K562 (cell line): ENCODE results near the gene CNMD. TPM values are rescaled to one million over a fixed set of nuclear protein-coding genes. Genes with fewer than 3 reads are reported as not detected.
A peak's percentile ranks its signal among the peaks of the same experiment; 100 is the strongest.

Experiments
- ATAC-seq: fragments of 200-7000 bp; cut with Tn5 transposase; 3 replicates; pipeline ENCODE4 v1.9.1; 2020; ENCODE audit warnings: moderate library complexity
- BruUV-seq: library from RNA; stranded (reverse); fragments of 400-500 nt; replicated peaks from 2 replicates; lab custom pipeline; 2021; lab: Mats Ljungman, UMichigan
- CTCF ChIA-PET: fragments of 300-600 bp; formaldehyde crosslinking; extraction: SDS; loops from one replicate; lab custom pipeline; 2021; ENCODE audit warnings: low intra/inter-chr PET ratio; lab: Yijun Ruan, JAX
- POLR2A ChIA-PET: fragments of 300-600, 350-650 bp; sonication (Branson Sonifier 250); formaldehyde crosslinking; extraction: SDS; loops from one replicate; lab custom pipeline; 2021; ENCODE audit warnings: antibody characterized with exemption, inconsistent platforms; lab: Yijun Ruan, JAX
- DNase-seq, 4 experiments: peaks; one replicate each; pipeline versions ENCODE4 v3.0.0 to v3.0.0-alpha.2; 2011 to 2018; ENCODE audit warnings: low spot score in 3 of 4, mixed read lengths in 3 of 4; ENCODE audit errors: extremely low read depth in 1 of 4
- FAIRE-seq: peaks from 2 replicates; lab custom pipeline; 2011; peaks lifted over from hg19 to GRCh38; lab: Jason Lieb, UNC
- H2AFZ ChIP-seq: 2 replicates; pipeline ENCODE4 v1.6.0; 2011; ENCODE audit warnings: low read depth, low read length, control low read depth, inconsistent platforms
- H3K27ac ChIP-seq: fragments of 200-600 bp; 3 replicates; pipeline ENCODE4 v1.8.0; 2011; ENCODE audit warnings: low read depth, mild to moderate bottlenecking, control low read depth, inconsistent platforms, low read length, moderate library complexity, mixed read lengths; ENCODE audit errors: extremely low read depth
- H3K27me3 ChIP-seq, 2 experiments: fragments of 300-600 bp in 1 of 2; 2 replicates in 1 of 2; 3 replicates in 1 of 2; pipeline versions ENCODE4 v1.6.0 to v1.8.0; 2011; ENCODE audit warnings: inconsistent platforms in 2 of 2, low read length in 2 of 2, mild to moderate bottlenecking in 1 of 2, mixed read lengths in 1 of 2, moderate library complexity in 1 of 2; ENCODE audit not compliant: control insufficient read depth in 2 of 2, insufficient read depth in 2 of 2
- H3K36me3 ChIP-seq: fragments of 300-600 bp; 3 replicates; pipeline ENCODE4 v1.8.0; 2011; ENCODE audit warnings: mild to moderate bottlenecking, low read length, inconsistent platforms; ENCODE audit not compliant: control insufficient read depth, insufficient read depth
- H3K4me1 ChIP-seq, 2 experiments: fragments of 200-600 bp in 1 of 2; replicated peaks in 1 of 2; 2 replicates in 1 of 2; 3 replicates in 1 of 2; pipeline versions ENCODE4 v1.5.1 to v1.8.0; 2011; ENCODE audit warnings: inconsistent platforms in 2 of 2, low read length in 2 of 2, mild to moderate bottlenecking in 1 of 2, mixed read lengths in 1 of 2, moderate library complexity in 1 of 2; ENCODE audit not compliant: control insufficient read depth in 2 of 2, insufficient read depth in 2 of 2
- H3K4me2 ChIP-seq: 2 replicates; pipeline ENCODE4 v1.6.1; 2011; ENCODE audit warnings: low read length, control low read depth, inconsistent platforms, mixed read lengths; ENCODE audit not compliant: insufficient read depth
- H3K4me3 ChIP-seq: fragments of 200-600 bp; sonication (generic), shearing (Covaris generic); 2 replicates; pipeline ENCODE4 v1.5.1; 2016; ENCODE audit warnings: control low read depth, inconsistent platforms
- H3K79me2 ChIP-seq: fragments of 200-600 bp; 3 replicates; pipeline ENCODE4 v1.8.0; 2011; ENCODE audit warnings: low read length, inconsistent platforms; ENCODE audit not compliant: control insufficient read depth, insufficient read depth
- H3K9ac ChIP-seq, 2 experiments: 2 replicates each; pipeline versions ENCODE4 v1.6.0 to v1.6.1; 2011; ENCODE audit warnings: low read depth in 2 of 2, low read length in 2 of 2, control low read depth in 1 of 2, inconsistent platforms in 1 of 2, mild to moderate bottlenecking in 1 of 2, mixed read lengths in 1 of 2; ENCODE audit not compliant: insufficient read depth in 1 of 2
- H3K9me1 ChIP-seq: one replicate; pipeline ENCODE4 v1.6.0; 2011; ENCODE audit warnings: inconsistent platforms, mild to moderate bottlenecking, low read length, moderate library complexity; ENCODE audit not compliant: control insufficient read depth, insufficient read depth
- H3K9me3 ChIP-seq: replicated peaks from 2 replicates; pipeline ENCODE4 v1.5.1; 2011; ENCODE audit warnings: low read depth, low read length, inconsistent platforms; ENCODE audit not compliant: control insufficient read depth, insufficient read depth
- H4K20me1 ChIP-seq: replicated peaks from 2 replicates; pipeline ENCODE4 v1.6.1; 2011; ENCODE audit warnings: low read length, inconsistent platforms, mixed read lengths; ENCODE audit not compliant: control insufficient read depth, insufficient read depth
- CHAMP1 ChIP-seq: fragments of 450-650 bp; IDR thresholded peaks from 2 replicates; pipeline ENCODE4 v1.6.1; 2016; ENCODE audit warnings: mild to moderate bottlenecking
- CSDE1 ChIP-seq, 2 experiments: fragments of 450-650 bp; IDR thresholded peaks; 2 replicates each; pipeline ENCODE4 v1.6.1; 2016; ENCODE audit warnings: mild to moderate bottlenecking in 1 of 2
- E2F8 ChIP-seq: fragments of 450-650 bp; IDR thresholded peaks from 2 replicates; pipeline ENCODE4 v1.7.1; 2018; ENCODE audit warnings: mild to moderate bottlenecking, low read depth; ENCODE audit not compliant: partially characterized antibody
- JUNB ChIP-seq: fragments of 450-650 bp; formaldehyde crosslinking; conservative IDR thresholded peaks from 2 replicates; pipeline ENCODE4 v1.4.0; 2020; ENCODE audit warnings: mild to moderate bottlenecking
- L3MBTL2 ChIP-seq: fragments of 450-650 bp; IDR thresholded peaks from 2 replicates; pipeline ENCODE4 v1.6.1; 2016; ENCODE audit warnings: mild to moderate bottlenecking, moderate library complexity
- MAFG ChIP-seq: fragments of 450-650 bp; conservative IDR thresholded peaks from 2 replicates; pipeline ENCODE4 v1.6.1; 2016; ENCODE audit warnings: missing genetic modification characterization, missing compliant biosample characterization
- NR2C1 ChIP-seq, 2 experiments: fragments of 450-650 bp; IDR thresholded peaks; 2 replicates each; pipeline ENCODE4 v1.6.1; 2017; ENCODE audit warnings: mild to moderate bottlenecking in 2 of 2, antibody characterized with exemption in 1 of 2, inconsistent platforms in 1 of 2, missing compliant biosample characterization in 1 of 2, missing genetic modification characterization in 1 of 2
- RBM34 ChIP-seq: fragments of 200-400 bp; formaldehyde crosslinking; IDR thresholded peaks from 2 replicates; pipeline ENCODE4 v1.6.1; 2018; ENCODE audit warnings: low read length, borderline replicate concordance; ENCODE audit not compliant: insufficient read depth
- SAFB2 ChIP-seq: fragments of 200-400 bp; formaldehyde crosslinking; IDR thresholded peaks from 2 replicates; pipeline ENCODE4 v1.6.1; 2018; ENCODE audit warnings: borderline replicate concordance, low read length, low read depth, moderate library complexity; ENCODE audit not compliant: severe bottlenecking
- SAP30 ChIP-seq: fragments of 200-600 bp; sonication (generic); IDR thresholded peaks from 2 replicates; pipeline ENCODE4 v1.6.1; 2012; ENCODE audit warnings: borderline replicate concordance, low read depth, mild to moderate bottlenecking, moderate library complexity, low read length, control low read depth, inconsistent platforms; ENCODE audit not compliant: insufficient read depth, poor library complexity, severe bottlenecking
- WGBS: fragments of 100-300 bp; shearing (Covaris generic); methylation state at CpG from one replicate; pipeline ENCODE4 v1.1.6; 2016; ENCODE audit warnings: low coverage, mixed read lengths; ENCODE audit not compliant: insufficient coverage; ENCODE audit errors: missing lambda C conversion rate; 5-methylcytosine and 5-hydroxymethylcytosine counted together
- in situ Hi-C: fragments of 300-500 bp; cut with MboI; formaldehyde crosslinking; loops from 4 replicates; pipeline ENCODE4 v1.15.0; 2018; ENCODE audit warnings: inconsistent platforms, mixed read lengths
- intact Hi-C: fragments of 100-400 bp; cut with micrococcal nuclease; formaldehyde crosslinking; loops from 2 replicates; pipeline ENCODE4 v1.14.2; 2022
- polyA plus RNA-seq, 8 experiments: library from polyadenylated mRNA; depleted of rRNA in 4 of 8; stranded (reverse) in 5 of 8; unstranded in 3 of 8; fragments of >200 nt; fragmentation: Nextera tagmentation in 2 of 8; fragmentation: Illumina TruSeq in 1 of 8; extraction: Ambion mirVana in 2 of 8; extraction: Trizol in 1 of 8; gene quantifications; 2 replicates each; pipeline versions ENCODE4 v1.2.1 to v1.2.3, GENCODE V29; 2011 to 2014; ENCODE audit warnings: inconsistent platforms in 1 of 8, missing spikeins in 1 of 8
- total RNA-seq, 7 experiments: library from RNA; depleted of rRNA in 6 of 7; stranded (reverse); fragments of >200 nt in 6 of 7; fragmentation: Illumina TruSeq in 2 of 7; extraction: Trizol in 2 of 7; gene quantifications; 2 replicates each; pipeline versions ENCODE4 v1.2.1 to v1.2.3, GENCODE V29; 2011 to 2021; ENCODE audit warnings: low replicate concordance in 1 of 7

Gene CNMD
- total and polyA plus RNA-seq, 9 of the 15 experiments (the other 6 are each of a cell fraction or from before 2014, with no cell fraction given): not detected

GRCh38 chr13:52751196-52751595 is 11.6 kb upstream of the CNMD start:
- TF ChIP-seq JUNB: no peak
- TF ChIP-seq SAFB2: no peak
- TF ChIP-seq CSDE1 (IDR thresholded peaks at IDR 0.05): no peak
- Histone ChIP-seq H3K4me1 (no peaks in the 10 kb centered on the region), H4K20me1 (no peaks in the 10 kb centered on the region), H3K9ac (no peak overlapping the region), H3K4me2 (no peak overlapping the region), H3K27me3 (peaks cover 6 to 10% of the 10 kb centered on the region in 2 experiments; a peak in 4 of 5 replicates), H3K79me2 (no peaks in the 10 kb centered on the region), H3K4me3 (no peak overlapping the region), H3K36me3 (no peaks in the 10 kb centered on the region), H3K27ac (no peak overlapping the region), H3K9me1 (no peaks in the 10 kb centered on the region), H2AFZ (no peak overlapping the region), H3K9me3 (no peaks in the 10 kb centered on the region)
- WGBS: 0% methylated on average over 5 of the region's 5 CpGs
- in situ Hi-C loops (no loop called here), intact Hi-C loops (no loop called here)
- DNase-seq: no peak
- ChIA-PET CTCF (no interaction called here), POLR2A (no interaction called here)
- no TSS peak for BruUV-seq
- no peak for FAIRE-seq
- ATAC-seq: no peak

GRCh38 chr13:52750713-52751112 is 11.1 kb upstream of the CNMD start:
- H2AFZ ChIP-seq: no peak overlapping the region
- FAIRE-seq: no peak
- no peaks in the 10 kb centered on the region for H3K9me1 ChIP-seq
- 0% methylated on average over 1 of the region's 1 CpG for WGBS
- no peaks in the 10 kb centered on the region for H3K9me3 ChIP-seq
- no peak for ATAC-seq
- ChIA-PET CTCF (no interaction called here), POLR2A (no interaction called here)
- H3K27ac ChIP-seq: no peak overlapping the region
- peaks cover 6 to 9% of the 10 kb centered on the region in 2 experiments; a peak in 4 of 5 replicates for H3K27me3 ChIP-seq
- no peaks in the 10 kb centered on the region for H3K36me3 ChIP-seq
- no peak overlapping the region for H3K4me2 ChIP-seq
- H3K79me2 ChIP-seq: no peaks in the 10 kb centered on the region
- no peaks in the 10 kb centered on the region for H3K4me1 ChIP-seq
- no peaks in the 10 kb centered on the region for H4K20me1 ChIP-seq
- no peak overlapping the region for H3K4me3 ChIP-seq
- in situ Hi-C loops: no loop called here
- no TSS peak for BruUV-seq
- intact Hi-C loops: no loop called here
- H3K9ac ChIP-seq: no peak overlapping the region
- DNase-seq: no peak
- TF ChIP-seq RBM34: no peak
- no peak for TF ChIP-seq CHAMP1
- no peak for TF ChIP-seq SAP30
- no peak for TF ChIP-seq E2F8
- 0 out of 2 replicates have a peak, but pooled peaks have one; percentile 23 for TF ChIP-seq MAFG (tag)
- TF ChIP-seq NR2C1 (IDR thresholded peaks at IDR 0.05): no peak
- TF ChIP-seq NR2C1 (tag; IDR thresholded peaks at IDR 0.05): no peak
- TF ChIP-seq L3MBTL2: no peak
